ENCODE measurements around the gene SPTBN4. TPM values are rescaled to one million over a fixed set of nuclear protein-coding genes. Genes with fewer than 3 reads are reported as not detected.

The SPTBN4 gene
- total and polyA plus RNA-seq, 2 experiments from 2014 or later = 0.67 to 1.3 TPM

- H3K9me2 ChIP-seq (replicated peaks; ENCODE audit: insufficient read depth) = no peaks in the 10 kb centered on the region
- H3K4me1 ChIP-seq (ENCODE audit: insufficient read depth) = no peaks in the 10 kb centered on the region
- no peak for TF ChIP-seq EZH2phosphoT487 (IDR thresholded peaks at IDR 0.05; ENCODE audit: low read depth, severe bottlenecking, unreplicated experiment)
- no peak for TF ChIP-seq EZH2 (IDR thresholded peaks at IDR 0.05; ENCODE audit: borderline replicate concordance)
- TF ChIP-seq, protein P1, sequence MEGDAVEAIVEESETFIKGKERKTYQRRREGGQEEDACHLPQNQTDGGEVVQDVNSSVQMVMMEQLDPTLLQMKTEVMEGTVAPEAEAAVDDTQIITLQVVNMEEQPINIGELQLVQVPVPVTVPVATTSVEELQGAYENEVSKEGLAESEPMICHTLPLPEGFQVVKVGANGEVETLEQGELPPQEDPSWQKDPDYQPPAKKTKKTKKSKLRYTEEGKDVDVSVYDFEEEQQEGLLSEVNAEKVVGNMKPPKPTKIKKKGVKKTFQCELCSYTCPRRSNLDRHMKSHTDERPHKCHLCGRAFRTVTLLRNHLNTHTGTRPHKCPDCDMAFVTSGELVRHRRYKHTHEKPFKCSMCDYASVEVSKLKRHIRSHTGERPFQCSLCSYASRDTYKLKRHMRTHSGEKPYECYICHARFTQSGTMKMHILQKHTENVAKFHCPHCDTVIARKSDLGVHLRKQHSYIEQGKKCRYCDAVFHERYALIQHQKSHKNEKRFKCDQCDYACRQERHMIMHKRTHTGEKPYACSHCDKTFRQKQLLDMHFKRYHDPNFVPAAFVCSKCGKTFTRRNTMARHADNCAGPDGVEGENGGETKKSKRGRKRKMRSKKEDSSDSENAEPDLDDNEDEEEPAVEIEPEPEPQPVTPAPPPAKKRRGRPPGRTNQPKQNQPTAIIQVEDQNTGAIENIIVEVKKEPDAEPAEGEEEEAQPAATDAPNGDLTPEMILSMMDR (IDR thresholded peaks at IDR 0.05; ENCODE audit: poor library complexity) = no peak
- no peak overlapping the region for H3K4me3 ChIP-seq
- 87% methylated on average over 8 of the region's 8 CpGs for WGBS (ENCODE audit: low lambda C conversion rate, missing lambda C conversion rate)
- no peak for DNase-seq (ENCODE audit: low spot score)
- no peak overlapping the region for H3K4me2 ChIP-seq
- H3K27me3 ChIP-seq = peaks cover 28% of the 10 kb centered on the region
- no peaks in the 10 kb centered on the region for H3K36me3 ChIP-seq (replicated peaks; ENCODE audit: insufficient read depth, low read depth)
- H4K20me1 ChIP-seq (ENCODE audit: insufficient read depth, poor library complexity, severe bottlenecking) = no peaks in the 10 kb centered on the region
- no peaks in the 10 kb centered on the region for H3K79me2 ChIP-seq
- no peak overlapping the region for H3K27ac ChIP-seq
- no peak overlapping the region for H2AFZ ChIP-seq
- no peaks in the 10 kb centered on the region for H3K9me3 ChIP-seq (ENCODE audit: low read depth)
These were observed 42.0 kb downstream of the SPTBN4 start for GRCh38 chr19:40508739-40509260.

- Histone ChIP-seq H3K27me3 (peaks cover 42% of the 10 kb centered on the region), H2AFZ (no peak overlapping the region), H3K9me3 (ENCODE audit: low read depth) (no peaks in the 10 kb centered on the region), H3K27ac (no peak overlapping the region), H3K9me2 (replicated peaks; ENCODE audit: insufficient read depth) (no peaks in the 10 kb centered on the region), H3K36me3 (replicated peaks; ENCODE audit: insufficient read depth, low read depth) (no peaks in the 10 kb centered on the region), H3K4me2 (no peak overlapping the region), H3K4me3 (no peak overlapping the region), H4K20me1 (ENCODE audit: insufficient read depth, poor library complexity, severe bottlenecking) (no peaks in the 10 kb centered on the region), H3K4me1 (ENCODE audit: insufficient read depth) (no peaks in the 10 kb centered on the region), H3K79me2 (no peaks in the 10 kb centered on the region)
- no peak for TF ChIP-seq EZH2phosphoT487 (IDR thresholded peaks at IDR 0.05; ENCODE audit: low read depth, severe bottlenecking, unreplicated experiment)
- TF ChIP-seq, protein P1 (IDR thresholded peaks at IDR 0.05; ENCODE audit: poor library complexity) = no peak
- no peak for TF ChIP-seq EZH2 (IDR thresholded peaks at IDR 0.05; ENCODE audit: borderline replicate concordance)
- no peak for DNase-seq (ENCODE audit: low spot score)
- 75% methylated on average over 7 of the region's 7 CpGs for WGBS (ENCODE audit: low lambda C conversion rate, missing lambda C conversion rate)
These were observed 43.8 kb downstream of the SPTBN4 start for GRCh38 chr19:40510526-40511115.

GRCh38 chr19:40511487-40511886, 44.7 kb downstream of the SPTBN4 start:
- Histone ChIP-seq H3K4me3 (no peak overlapping the region), H3K9me3 (ENCODE audit: low read depth) (no peaks in the 10 kb centered on the region), H3K4me2 (no peak overlapping the region), H3K36me3 (replicated peaks; ENCODE audit: insufficient read depth, low read depth) (no peaks in the 10 kb centered on the region), H3K4me1 (ENCODE audit: insufficient read depth) (no peaks in the 10 kb centered on the region), H2AFZ (no peak overlapping the region), H3K9me2 (replicated peaks; ENCODE audit: insufficient read depth) (no peaks in the 10 kb centered on the region), H3K27me3 (peaks cover 40% of the 10 kb centered on the region), H3K27ac (no peak overlapping the region), H4K20me1 (ENCODE audit: insufficient read depth, poor library complexity, severe bottlenecking) (no peaks in the 10 kb centered on the region), H3K79me2 (no peaks in the 10 kb centered on the region)
- DNase-seq (ENCODE audit: low spot score) = no peak
- WGBS (ENCODE audit: low lambda C conversion rate, missing lambda C conversion rate) = 92% methylated on average over 6 of the region's 6 CpGs
- no peak for TF ChIP-seq EZH2phosphoT487 (IDR thresholded peaks at IDR 0.05; ENCODE audit: low read depth, severe bottlenecking, unreplicated experiment)
- TF ChIP-seq, protein P1 (IDR thresholded peaks at IDR 0.05; ENCODE audit: poor library complexity) = no peak
- TF ChIP-seq EZH2 (IDR thresholded peaks at IDR 0.05; ENCODE audit: borderline replicate concordance) = no peak
